HL-60/S4 treated with phorbol 12-myristate 13-acetate at 8.2 ng/mL for 4 days and 3 days (cell line): Measurements from ENCODE around the gene ADCY3.
"Not testable (repeated sequence)": the region's sequence is repeated elsewhere in the genome, so short reads cannot be mapped to it uniquely, and the experiment has no call there.

Experiments
- in situ Hi-C: fragments of 300-500 bp; cut with MboI; formaldehyde crosslinking; loops from 2 replicates; pipeline ENCODE4 v1.15.0; 2022; ENCODE audit warnings: low sequenced_read_pairs

Gene ADCY3

DNA sequence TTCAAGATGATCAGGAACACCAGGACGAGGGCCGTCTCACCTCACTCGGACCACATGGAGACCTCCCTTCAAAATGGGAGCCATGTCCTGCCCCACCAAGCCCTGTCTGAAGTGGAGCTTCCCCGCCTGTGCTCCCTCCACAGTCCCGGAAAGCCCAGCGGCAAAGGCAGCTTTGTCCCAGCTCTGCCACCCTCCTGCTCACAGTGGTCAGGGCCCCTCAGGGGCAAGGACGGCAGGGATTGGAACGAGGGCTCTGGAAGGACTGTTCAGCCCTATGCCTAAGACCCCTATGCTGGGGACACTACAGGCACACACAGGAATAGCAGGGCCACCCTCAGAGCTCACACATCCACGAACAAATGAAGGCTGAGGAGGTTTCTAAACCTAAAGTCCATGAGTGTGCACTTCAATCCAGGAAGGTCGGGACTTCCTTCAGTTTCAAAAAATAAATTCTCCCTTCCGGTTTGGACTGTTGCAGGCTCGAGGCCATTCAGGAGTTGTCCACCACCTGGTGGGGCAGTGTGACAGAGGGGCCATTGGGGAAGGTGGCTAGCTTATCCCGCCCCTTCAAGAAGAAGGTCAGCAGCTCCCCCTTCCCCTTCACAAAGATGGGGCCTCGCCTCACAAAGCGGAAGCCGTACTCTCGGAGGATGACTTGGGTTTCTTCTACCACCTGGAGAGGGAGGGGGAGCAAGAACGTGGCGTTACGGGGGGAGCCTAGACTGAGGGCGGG lies 100.4 kb downstream of the ADCY3 start:
- in situ Hi-C loops: loop anchor here (10.0 kb wide), 1 partner anchor 415 kb away; no protein-coding TSS in a partner anchor

DNA sequence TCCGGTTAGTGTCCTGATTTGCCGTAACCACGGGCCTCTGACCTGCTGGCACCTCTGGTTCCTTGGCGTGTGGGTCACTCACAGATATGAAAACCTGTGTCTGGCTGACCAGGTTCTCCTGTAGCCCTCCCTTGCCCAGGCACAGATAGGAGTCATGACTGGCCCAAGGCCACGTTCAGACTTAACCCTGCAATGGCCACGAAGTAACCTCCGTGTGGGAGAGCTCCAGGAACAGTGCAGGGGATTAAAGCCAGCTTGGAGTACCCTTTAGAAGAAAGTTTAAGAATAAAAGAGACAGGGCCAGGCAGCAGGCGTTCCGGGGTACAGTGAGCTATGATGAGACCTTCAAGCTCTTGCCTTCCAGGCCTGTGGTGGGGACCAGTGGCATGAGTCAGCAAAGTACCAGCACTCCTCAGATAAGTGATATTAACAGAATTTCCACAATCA lies 101.3 kb downstream of the ADCY3 start:
- in situ Hi-C loops: no loop called here

DNA sequence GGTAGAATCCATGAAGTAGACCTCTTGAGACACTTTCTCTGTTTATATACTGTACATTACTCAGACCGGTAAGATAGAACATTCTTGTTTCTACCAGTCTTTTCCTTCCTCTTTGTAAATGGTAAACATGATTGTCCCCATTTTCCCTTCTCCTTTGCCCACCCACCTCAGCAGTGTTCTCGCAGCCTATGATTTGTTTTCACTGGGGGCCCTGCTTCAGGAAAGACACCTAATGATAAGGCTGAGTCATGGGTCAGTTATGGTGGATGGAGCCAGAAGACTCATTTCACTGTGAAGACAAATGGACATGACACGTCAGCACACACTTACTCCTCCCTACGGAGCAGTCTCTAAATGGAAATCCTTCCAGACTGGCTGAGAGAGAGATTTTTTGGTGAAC lies 103.2 kb downstream of the ADCY3 start:
- in situ Hi-C loops: no loop called here

GRCh38 chr2:24816404-24816803 lies 103.6 kb downstream of the ADCY3 start:
- in situ Hi-C loops: no loop called here

- in situ Hi-C loops: no loop called here
Measured at GRCh38 chr2:24815171-24815570, 104.9 kb downstream of the ADCY3 start.

- in situ Hi-C loops: no loop called here
Measured at GRCh38 chr2:24814516-24814915, 105.5 kb downstream of the ADCY3 start.

DNA sequence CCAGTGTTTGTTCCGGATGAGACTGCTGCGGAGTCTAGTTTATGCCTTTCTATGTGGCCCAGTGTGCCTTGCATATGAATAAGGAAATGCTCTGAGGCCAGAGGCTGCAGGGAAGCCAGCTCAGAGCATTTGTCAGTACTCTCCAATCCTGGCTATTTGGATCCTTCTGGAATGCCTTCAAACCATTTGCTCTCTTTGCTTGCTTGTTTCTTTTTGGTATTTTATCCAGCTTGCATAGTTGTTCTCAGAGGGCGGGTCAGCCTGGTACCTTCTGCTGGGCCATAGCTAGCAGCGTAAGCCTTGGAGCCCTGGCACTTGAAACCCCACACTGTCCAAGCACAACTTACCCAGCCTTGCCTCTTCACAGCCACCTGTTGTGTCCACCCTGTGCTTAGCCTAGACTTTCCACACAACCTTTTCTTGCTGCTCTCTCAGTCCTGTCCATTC lies 106.3 kb downstream of the ADCY3 start:
- in situ Hi-C loops: no loop called here

- in situ Hi-C loops: no loop called here
Measured at GRCh38 chr2:24809316-24810007, 110.6 kb downstream of the ADCY3 start.

GRCh38 chr2:24806661-24807036 lies 113.4 kb downstream of the ADCY3 start:
- in situ Hi-C loops: no loop called here

GRCh38 chr2:24805811-24806660 lies 114.0 kb downstream of the ADCY3 start:
- in situ Hi-C loops: not testable (repeated sequence)

- in situ Hi-C loops: not testable (repeated sequence)
Measured at GRCh38 chr2:24800487-24800886, 119.5 kb downstream of the ADCY3 start.

DNA sequence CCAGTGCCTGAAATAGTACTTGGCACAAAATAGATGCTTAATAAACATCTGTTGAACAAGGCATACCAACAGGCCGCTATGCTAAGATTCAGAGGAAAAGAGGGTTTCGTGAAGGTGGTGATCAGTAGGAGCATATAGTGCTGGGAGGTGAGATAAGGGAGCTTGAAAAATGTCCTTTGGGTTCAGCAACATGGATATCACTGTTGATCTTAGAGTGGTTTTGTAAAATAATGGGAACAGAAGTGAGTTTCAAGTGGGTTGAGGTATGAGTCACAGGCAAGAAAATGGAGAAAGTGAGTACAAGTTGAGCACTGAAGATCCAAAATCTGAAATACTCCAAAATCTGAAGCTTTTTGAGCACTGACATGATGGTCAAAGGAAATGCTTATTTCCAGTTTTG lies 122.4 kb downstream of the ADCY3 start:
- in situ Hi-C loops: no loop called here

DNA sequence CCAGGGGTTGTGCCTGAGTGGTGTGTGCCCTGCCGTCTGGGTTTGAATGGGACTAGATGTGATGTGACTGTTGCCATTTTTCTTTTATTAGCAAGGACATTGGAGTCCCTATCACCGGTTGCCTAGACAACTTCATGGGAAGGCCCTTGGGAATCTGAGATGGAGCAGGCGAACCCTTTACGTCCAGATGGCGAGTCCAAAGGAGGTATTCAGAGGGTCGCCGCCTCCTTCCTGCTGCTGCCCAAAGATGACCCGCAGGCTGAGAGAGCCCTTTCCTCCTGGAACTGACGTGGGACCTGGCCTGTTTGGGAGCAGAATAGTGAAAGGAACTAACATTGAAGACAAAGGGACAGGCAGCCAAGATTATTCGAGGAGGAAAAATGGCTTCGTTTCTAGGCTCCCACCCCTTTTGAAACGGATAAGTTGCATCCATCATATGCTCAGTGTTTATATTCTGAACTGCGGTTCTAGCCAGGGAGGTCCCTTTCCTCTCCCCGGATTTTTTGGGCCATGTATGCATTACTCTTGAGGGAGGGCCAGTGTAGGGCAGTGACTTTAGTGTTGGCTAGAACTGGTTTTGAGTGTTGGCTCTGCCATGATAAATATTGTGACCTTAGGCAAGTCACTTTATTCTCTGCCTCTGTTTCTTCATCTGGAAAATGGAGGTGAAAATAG lies 126.1 kb downstream of the ADCY3 start:
- in situ Hi-C loops: no loop called here

DNA sequence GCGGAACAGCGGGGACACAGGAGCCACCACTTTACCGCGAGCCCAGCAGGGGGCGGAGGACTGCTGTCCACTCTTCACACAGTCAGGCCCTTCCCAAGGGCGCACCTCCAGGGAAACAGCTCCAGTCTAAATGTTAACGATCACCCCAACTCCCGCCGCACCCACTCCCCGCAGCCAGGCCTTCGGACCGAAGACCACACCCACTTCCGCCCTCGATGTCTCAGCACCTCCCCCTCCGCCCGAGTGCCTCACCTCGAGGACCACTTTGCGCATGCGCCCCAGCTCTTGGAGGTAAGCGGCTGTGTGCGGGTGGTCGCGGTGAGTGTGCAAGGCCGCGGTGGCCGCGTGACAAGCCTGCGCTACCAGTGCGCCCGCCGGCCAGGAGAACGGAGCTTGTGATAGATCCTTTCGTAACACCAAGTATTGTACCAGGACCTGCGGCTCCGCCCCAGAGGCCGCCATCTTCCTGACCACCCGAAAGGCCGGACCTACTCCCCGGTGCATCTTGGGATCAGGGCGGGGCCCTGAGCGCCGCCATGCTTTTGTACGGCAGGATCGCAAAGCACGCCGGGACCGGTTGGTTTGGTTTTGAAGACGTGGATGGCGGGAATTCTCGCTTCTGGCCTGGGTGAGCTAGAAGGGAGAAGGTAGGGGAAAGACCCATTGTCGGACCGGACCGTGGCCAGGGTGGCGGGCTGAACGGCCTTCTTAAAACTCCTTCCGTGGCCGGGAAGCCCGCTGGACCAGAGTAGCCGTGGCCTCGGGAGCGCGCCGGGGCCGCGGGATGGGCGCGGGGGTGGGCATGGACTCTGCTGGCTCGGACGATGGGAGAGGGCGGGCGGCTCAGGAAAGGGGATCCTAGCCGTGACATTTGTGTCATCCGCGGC lies 126.9 kb downstream of the ADCY3 start, which contains the start of the genes CENPO and PTRHD1:
TSS of gene CENPO (plus strand) at position 552 of the 887 bp plus-strand sequence. CDS start 495 bp downstream, outside the sequence.
TSS of gene PTRHD1 (minus strand) at position 518 of the 887 bp plus-strand sequence. CDS start at position 504, 14 bp downstream.
- in situ Hi-C loops: no loop called here

DNA sequence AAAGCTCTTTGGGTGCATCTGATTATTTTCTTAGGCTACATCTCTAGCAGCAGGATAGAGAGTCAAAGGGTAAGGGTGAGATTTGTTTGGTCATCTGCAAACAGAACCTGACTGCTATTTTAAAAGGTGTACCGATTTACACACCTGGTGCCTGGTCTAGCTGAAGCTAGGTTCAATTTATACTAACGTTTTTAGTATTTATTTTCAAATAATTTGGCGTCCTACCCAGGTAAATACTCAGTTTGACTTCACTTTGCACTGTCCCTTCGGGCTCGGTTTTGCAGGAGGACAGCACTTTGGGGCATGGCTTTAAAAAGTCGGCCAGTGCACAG lies 127.5 kb downstream of the ADCY3 start:
- in situ Hi-C loops: no loop called here

DNA sequence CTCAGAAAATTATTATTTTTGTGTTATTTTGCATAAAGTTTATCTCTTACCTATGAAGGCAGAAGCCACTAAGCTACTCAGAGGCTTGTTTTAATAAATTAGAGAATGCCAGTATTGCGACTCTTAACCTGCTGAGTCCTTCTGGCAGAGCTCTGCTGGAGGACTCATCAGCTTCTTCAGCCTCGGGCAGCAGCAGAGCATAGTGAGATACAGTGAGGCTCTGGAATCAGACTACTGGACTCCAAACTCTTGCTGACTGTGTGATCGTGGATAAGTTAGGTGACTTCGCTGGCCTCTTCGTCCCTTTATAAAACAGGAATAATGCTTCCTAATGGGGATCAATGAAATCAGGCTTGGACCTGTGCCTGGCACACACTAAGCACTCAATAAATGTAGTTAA lies 128.6 kb downstream of the ADCY3 start:
- in situ Hi-C loops: no loop called here

DNA sequence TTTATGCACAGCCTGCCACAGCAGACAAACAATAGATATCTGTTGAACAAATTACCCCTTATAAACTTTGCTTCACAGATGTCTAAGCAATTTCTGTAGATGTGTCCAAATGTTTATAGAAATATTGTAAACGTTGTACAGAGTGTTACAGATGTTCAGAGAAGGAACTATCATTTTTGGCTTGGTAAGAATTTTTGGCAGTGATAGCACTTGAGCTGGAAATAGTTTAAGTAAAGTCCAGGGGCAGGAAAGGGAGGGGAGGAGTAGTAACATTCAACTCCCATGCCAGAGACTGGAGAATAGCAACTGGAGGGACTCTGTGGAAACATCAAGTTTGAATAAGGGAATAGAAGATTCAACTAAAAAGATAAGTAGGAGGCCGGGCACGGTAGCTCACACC lies 131.2 kb downstream of the ADCY3 start:
- in situ Hi-C loops: no loop called here

- in situ Hi-C loops: no loop called here
Measured at GRCh38 chr2:24787532-24787931, 132.5 kb downstream of the ADCY3 start.

- in situ Hi-C loops: no loop called here
Measured at GRCh38 chr2:24785671-24786321, 134.2 kb downstream of the ADCY3 start.
